NCI-H2227 treated with DMSO at 0.1 percent for 48 hours (cell line): Measurements from ENCODE around the gene TTLL1.
A peak's percentile ranks its signal among the peaks of the same experiment; 100 is the strongest.
"Not testable (repeated sequence)": the region's sequence is repeated elsewhere in the genome, so short reads cannot be mapped to it uniquely, and the experiment has no call there.

Experiments used
- DNase-seq: peaks from one replicate; lab custom pipeline; 2025; lab: John Stamatoyannopoulos, UW

Gene TTLL1

DNA sequence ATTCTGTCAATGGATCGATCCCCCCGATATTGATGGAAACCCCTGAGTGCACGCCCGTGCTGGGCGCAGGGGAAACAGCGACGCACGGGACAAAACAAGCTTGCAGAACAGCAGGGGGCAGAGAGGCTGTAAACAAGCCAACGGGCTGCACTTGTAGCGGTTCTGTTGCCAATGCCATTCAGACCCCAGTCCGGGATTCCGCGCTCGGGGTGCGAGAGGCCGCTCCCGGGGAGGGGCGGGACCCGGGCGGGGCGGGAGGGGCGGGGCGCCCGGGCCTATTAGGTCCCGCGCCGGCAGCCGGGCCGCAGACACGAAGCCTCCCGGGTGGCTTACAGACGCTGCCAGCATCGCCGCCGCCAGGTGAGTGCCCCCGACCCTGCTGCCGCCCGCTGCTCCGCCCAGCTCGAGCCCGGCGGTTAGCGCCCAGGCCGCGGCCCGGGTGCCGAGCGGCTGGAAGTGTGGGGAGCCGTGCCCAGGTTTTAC, 21.3 kb upstream of the TTLL1 start, which contains the start of gene BIK:
Gene BIK (plus strand): TSS at position 307 of the 483 bp plus-strand sequence. CDS start 13,273 bp downstream, outside the sequence.
- DNase-seq, result no peak

DNA sequence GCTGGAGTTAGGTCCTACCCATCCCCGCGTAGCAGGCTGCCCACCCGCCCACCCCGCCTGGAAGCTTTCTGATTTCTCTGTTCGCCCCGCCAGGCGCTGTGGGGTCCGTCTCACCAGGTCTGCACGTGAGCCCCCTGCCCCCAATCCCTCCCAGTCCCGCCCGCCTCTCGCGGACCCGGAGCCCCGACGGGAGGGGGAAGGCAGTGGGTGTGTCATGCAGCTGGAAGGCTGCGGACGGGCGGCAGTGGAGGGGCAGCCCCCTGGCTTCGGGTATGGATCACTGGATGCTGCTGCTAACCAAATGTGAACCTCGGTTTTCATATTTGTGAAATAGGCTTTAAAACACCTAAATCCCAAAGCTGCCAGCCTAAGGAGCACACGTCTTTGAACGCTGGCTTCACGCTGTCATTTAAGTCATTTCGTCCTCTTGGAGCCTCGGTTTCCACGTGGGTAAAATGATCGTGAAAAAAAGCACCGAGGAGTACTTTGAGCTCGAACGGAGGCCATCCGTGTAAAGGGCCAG, 20.8 kb upstream of the TTLL1 start:
- DNase-seq, result no peak

DNA sequence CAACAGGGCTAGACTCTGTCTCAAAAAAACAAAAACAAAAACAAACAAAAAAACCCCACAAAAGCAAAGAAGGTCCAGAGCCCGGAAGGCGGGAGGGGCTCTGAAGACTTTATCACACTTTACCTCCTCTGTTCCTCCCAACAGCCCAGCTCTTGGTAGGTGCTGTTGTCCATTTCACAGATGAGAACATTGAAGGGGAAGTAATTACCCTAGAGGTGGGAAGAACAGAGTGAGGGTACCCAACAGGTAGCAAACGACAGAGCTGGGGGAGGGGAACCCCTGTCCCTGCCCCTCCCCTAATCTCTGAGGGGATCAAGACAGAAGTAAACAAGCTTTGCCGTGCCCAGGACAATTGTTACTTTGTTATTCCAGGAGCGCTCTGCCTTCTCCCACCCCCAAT, 20.3 kb upstream of the TTLL1 start:
- no peak for DNase-seq

DNA sequence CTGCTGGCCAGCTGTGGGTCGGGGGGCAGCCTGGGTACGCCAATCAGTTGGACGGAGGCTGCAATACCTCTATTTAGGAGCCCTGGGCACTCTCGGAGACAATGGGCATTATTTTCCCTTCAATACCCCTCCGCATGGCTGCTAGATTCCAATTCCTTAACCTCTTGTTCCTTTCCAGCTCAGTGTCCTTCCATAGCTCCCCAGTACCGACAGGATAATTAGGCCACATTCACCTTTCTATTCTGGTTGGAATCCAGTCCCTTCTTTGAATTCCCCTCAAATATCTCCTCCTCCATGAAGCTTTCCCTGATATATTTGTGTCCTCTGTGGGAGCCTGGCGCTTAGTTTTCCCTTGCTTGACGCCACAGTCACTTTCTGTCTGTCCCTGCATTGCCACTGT, 17.1 kb upstream of the TTLL1 start:
- no peak for DNase-seq

DNA sequence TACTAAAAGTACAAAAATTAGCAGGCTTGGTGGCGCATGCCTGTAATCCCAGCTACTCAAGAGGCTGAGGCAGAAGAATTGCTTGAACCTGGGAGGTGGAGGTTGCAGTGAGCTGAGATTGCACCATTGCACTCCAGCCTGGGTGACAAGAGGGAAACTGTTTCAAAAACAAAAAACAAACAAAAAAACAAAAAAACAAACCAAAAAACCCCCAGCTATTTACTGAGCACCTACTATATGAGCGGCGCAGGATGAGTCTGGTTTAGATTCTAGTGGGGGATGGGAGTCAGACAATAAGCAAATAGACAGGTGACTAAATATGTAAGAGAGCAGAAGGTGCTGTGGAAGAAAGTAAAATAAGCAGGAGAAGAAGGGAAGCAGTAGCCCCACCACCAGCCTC, 15.8 kb upstream of the TTLL1 start:
- not testable (repeated sequence) for DNase-seq

DNA sequence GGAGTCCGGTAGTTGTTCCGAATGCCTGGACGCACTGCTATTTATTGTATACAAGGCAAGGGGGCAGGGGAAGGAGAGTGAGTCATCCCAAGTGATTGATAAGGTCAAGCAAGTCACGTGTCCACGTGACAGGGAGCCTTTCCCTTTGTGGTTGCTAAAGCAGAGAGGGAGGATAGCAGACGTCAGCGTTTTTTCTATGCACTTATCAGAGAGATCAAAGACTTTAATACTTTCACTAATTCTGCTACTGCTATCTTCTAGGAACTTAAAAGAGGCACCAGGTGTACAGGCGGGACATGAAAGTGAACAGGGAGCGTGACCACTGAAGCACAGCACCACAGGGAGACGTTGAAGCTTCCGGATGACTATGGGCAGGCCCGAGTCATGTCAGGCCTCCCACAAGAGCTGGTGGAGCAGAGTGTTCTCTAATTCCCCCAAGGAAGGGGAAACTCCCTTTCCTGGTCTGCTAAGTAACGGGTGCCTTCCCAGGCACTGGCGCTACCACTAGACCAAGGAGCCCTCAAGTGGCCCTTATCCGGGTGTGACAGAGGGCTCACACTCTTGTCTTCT, 14.9 kb upstream of the TTLL1 start:
- peak; percentile 27 for DNase-seq

DNA sequence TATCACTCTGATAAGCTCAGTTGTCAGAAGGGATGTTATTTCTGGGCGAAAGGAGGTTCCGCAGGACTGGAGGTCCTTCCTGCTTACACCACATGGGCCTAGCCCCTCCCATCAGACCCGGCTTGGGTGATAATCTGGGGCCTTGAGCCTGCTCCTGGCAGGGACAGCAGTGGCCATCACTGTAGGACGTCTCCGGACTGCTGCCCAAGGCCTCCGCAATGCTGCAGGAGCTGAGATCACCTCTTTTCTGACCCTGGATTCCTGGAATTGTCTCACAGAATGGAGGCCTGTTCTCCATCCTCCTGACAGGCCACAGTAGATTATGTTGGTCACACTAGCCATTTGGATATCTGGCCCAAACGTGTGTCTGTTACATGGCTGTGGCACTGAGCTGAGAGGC, 12.1 kb upstream of the TTLL1 start:
- DNase-seq, result no peak

DNA sequence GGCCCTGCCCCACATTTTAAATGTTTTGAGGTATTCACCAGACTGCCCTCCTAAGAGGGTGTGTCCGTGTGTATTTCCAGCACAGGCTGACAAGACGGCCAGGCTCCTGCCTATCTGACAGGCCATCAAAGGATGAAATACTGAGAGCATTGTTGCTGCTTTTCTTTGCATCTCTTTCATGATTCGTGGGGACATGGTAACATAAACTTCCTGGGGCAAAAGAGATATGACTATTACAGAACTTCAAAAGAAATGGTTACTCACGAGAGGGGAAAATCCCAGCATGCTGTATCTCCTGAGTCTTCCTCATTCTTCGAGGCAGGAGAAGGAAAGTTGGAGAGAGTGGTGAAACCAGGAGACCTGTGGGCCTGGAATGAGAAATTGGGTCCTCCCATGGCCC, 11.0 kb upstream of the TTLL1 start:
- DNase-seq, result no peak

DNA sequence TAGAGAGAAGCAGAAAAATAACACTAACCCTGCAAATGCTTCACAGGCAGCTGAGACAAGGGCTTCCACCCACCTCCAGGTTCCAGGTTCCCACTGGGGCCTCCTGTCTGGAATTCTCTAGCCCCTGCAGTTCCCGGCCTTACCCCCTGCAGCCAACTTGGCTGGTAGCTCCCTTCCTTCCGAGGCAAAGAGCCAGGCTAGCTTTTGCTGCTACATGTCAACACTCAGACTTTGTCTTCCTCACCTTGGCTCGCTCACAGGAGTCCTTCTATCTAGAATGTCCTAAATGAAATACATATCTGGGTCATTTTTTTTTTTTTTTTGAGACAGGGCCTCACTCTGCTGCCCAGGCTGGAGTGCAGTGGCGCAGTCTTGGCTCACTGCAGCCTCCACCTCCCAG, 9.9 kb upstream of the TTLL1 start:
- DNase-seq, result no peak

DNA sequence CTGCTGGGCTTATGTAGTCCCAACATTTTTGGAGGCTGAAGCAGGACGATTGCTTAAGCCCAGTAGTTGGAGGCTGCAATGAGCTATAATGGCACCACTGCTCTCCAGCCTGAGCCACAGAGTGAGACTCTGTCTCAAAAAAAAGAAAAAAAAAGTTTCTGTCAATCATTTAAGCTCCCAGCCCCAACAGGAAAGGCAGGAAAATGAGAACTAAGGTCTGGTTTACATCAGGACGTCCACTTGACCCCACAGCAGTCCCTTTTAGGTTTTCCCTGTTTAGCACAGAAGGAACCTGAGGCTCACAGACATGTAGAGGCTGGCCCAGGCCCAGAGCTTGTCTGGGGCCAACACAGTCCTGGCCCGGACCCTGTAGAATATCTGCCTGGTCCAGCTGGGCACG, 9.2 kb upstream of the TTLL1 start:
- DNase-seq, result no peak

DNA sequence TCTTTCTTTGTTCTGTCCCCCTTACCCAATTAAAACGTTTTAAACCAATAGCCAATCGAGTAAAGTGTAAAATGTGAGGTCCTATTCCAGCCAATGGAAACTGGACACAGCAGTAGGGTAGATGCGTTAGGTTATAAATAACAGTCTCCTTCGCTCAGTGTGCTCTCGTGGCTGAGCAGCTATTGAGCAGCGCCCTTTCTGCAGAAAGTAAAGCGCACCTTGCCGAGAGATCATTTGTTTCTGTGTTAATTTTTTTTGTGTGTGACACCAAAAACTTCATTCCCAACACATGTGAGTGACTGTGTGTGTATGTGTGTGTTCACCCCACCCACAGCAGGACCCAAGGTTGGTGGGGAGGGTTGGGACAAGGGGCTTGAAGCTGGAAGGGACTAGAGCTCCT, 7.2 kb upstream of the TTLL1 start:
- DNase-seq, result no peak

DNA sequence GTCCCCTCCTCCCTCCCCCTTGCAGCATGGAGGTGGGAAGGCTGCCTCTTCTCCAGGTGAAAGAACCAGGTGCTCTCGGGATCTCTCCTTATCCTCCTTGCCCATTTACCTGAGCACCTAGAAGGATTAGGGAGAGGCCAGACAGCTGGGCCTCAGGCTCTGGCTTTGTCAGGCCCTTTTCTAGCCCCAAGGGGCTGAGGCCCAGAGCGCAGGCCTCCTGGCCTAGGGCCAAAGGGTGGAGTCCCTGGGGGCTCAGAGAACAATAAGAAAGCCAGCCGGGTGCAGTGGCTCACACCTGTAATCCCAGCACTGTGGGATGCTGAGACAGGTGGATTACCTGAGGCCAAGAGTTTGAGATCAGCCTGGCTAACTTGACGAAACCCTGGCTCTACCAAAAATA, 5.4 kb upstream of the TTLL1 start:
- no peak for DNase-seq

DNA sequence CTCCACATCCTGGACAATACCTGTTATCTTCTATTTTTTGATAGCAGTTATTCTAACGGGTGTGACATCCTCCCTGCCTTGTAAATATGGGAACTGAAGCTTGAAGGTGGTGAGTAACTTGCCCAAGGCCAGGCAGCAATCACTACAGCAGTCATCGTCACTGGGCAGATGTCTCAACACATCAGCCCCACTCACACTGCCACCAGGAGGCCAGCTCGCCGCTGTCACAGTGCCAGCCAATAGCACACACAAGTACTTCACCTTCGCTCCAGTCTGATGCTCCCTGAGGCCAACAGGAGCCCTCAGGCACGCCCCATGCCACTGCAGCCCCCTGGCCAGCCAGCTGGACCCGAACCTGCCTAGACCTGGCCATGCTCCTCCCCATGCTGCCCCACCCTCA, 4.9 kb upstream of the TTLL1 start:
- no peak for DNase-seq

DNA sequence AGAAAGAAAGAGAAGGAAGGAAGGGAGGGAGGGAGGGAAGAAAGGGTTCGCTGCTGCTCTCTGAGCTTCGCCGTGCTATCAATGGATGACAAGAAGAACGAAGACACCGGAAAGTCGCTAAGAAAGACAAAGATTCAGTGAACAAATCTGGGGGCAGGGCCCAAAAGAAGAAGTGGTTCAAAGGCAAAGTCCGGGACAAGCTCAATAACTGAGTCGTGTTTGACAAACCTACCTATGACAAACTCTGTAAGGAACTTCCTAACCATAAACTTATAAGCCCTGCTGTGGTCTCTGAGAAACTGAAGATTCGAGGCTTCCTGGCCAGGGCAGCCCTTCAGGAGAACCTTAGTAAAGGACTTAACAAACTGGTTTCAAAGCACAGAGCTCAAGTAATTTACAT, 2.9 kb upstream of the TTLL1 start:
- no peak for DNase-seq

DNA sequence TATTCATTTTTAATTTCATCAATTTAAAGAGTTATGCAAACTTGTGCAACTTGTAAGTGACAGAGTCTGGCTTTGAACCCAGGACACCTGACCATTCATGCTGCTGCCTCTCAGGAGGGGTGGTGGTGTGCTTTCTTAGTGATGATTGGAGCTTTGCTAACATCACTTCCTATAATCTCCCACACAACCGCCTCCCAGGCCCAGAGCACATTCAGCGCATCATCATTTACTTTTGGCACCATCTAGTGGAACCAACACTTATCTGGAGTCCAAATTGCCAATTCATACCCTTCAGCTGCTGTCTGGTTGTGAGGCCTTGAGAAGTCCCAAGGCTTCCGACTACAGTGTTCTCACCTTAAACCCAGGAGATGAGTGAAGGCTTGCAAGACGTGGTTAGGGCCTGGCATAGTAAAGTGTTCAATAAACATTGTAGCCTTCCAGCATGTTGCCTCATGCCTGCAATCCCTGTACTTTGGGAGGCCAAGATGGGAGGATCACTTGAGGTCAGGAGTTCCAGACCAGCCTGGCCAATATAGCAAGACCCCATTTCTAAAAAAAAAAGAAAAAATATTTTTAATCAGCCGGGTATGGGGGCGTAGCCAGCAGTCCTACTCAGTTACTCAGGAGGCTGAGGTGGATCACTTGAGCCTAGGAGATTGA, 1.1 kb upstream of the TTLL1 start:
- DNase-seq, result peak; percentile 4

DNA sequence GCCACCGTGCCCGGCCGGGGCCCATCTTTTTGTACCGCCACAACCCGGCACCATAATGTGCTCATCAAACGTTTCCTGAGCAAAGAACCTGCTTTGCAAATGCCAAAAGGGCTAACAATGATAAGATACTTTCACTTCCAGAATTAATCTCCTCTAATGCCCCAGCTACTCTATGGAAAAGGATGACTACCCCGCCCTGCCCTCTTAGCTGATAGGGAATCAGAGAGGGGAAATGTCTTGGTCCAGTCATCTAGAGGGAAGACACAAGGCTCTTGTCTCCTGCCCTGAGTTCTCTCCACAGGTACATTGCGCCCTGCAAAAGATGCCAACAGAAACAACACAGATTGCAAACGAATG, 586 bp downstream of the TTLL1 start:
- DNase-seq, result peak; percentile 15

DNA sequence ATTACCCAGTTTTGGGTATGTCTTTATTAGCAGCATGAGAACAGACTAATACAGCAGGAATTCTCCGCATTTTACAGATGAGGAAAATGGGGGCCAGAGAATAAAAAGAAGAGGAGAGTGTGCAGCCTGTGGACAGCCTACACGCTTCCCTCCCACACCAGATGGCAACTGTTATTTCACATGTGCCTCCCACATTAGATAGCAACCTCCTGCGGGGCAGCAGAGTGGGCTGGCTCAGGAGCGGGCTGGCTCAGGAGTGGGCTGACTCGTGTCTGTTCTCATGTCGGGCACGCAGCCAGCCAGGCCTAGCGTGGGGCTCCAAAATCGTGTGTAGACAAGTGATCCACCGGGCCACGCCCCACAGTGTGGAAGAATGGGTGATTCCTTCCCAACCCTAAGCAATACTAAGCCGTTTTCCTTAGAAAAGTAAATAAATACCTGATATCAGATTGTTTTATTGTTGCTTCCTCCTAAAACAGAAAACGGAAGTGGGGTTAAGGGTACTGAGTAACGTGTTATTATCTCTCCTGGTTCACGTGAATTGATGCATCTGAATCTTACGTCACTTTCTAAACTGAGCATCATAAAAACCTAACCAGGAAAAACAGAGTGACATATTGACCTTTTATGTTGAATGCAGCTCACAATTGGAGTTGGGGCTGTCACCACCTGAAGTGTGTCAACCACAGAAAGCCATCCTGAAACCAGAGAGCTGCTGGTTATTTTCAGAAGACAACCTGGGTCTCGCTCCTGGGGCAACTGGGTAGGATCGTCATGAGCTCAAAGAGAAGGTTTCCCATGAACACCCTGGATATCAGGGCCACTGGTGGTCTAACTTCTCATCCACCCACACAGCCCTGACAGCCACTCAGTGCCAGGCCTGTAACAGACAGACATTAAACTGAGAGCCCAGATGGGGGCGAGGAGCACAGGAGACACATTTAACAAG, 3.3 kb downstream of the TTLL1 start:
- DNase-seq, result peak; percentile 39

DNA sequence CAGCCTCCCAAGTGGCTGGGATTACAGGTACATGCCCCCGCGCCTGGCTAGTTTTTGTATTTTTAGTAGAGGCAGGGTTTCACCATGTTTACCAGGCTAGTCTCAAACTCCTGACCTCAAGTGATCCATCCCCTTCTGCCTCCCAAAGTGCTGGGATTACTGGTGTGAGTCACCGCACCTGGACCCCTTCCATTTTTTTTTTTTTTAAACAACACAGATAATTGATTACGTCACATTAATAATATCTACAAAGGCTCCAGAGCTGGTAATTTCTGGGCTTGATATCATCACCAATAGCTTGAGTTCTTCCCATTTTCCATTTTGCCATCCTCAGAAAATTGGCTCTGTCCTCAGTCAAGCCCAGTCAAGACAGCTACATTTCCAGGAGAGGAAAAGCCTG, 7.2 kb downstream of the TTLL1 start:
- no peak for DNase-seq

DNA sequence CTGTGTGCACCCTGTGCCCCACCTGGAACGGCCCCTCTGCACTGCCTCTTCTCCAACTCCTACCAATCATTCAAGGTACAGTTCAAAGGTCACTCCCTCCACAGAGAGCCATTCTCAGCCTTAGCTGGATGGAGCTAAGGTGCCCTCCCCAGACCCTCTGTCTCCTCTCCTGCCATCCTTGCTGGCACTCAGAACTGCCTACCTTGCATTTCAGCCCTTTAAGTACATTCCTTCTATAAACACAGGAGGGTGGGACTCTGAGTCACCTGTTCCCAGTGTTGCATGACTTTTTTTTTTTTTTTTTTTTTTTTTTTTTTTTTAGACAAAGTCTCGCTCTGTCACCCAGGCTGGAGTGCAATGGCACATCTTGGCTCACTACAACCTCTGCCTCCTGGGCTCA, 8.6 kb downstream of the TTLL1 start:
- no peak for DNase-seq

DNA sequence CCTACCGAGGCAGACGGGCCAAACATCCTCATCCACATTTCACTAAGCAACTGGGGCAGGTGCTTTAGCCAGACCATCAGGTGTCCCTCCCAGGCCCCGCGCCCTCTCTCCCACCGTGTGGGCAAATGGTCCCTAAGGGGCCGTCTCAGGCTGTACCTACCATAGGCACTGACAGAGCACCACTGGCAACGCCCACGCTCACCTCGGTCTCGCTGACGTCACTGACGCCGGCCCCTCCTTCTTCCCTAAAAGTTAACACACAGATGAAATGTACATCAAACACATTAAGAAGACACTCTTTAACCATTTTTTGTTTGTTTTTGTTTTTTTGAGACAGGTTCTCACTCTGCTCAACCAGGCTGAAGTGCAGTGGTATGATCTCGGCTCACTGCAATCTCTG, 9.4 kb downstream of the TTLL1 start:
- no peak for DNase-seq

DNA sequence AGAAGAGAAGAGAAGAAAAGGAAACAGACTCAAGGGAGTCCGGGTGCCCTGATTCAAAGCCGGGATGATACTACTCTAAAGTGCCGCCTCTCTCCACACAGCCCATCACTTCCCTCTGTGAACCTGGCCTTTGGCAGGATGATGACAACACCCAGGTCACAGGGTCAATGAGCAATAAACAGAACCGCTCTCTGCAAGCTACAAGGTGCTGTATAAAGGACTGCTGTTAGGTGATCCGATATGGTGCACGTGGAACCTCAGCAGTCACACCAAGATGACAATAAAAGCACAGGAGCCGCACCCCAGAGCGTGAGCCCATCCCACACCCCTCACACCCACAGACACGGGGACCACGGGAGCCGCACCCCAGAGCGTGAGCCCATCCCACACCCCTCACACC, 10.7 kb downstream of the TTLL1 start:
- peak; percentile 12 for DNase-seq

DNA sequence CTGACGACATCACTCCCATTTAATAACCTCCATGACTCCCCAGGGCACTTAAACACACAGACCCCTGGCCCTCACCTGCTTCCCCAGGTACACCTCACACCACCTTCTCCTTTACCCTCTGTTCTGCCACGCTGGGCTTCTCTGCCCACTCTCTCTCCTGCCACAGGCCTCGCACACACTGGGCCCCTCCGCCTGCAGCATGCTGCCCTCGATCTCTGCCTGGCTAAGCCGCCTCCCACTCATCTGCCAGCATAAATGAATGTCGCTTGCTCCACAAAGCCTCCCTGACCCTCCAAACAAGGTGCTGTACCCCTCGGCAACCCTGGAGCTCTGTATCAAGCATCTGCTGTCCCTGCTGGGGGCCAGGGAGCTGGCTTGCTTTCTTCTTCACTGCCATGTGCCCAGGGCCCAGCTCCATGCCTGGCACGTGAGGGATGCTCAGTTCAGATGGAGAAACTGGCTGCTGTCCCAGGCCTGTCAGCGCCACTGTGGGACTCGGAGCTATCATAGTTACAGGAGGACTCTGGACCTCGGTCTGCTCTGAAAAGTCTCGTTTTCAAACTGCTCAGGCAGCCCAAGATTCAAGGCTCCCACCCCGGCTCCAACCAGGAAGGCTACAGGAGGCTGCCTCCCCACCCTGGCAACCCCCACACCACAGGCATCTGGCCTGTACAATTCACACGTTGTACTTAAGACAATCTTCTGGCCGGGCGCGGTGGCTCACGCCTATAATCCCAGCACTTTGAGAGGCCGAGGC, 11.9 kb downstream of the TTLL1 start:
- DNase-seq, result no peak
